Stimulated activated naive CD4-positive, alpha-beta T cell (primary cell): ENCODE measurements around the gene PRDX3.
A peak's percentile ranks its signal among the peaks of the same experiment; 100 is the strongest.

Experiments
- DNase-seq, 6 experiments: peaks; one replicate each; lab custom pipeline; 2025; lab: John Stamatoyannopoulos, UW

PRDX3 gene

DNA sequence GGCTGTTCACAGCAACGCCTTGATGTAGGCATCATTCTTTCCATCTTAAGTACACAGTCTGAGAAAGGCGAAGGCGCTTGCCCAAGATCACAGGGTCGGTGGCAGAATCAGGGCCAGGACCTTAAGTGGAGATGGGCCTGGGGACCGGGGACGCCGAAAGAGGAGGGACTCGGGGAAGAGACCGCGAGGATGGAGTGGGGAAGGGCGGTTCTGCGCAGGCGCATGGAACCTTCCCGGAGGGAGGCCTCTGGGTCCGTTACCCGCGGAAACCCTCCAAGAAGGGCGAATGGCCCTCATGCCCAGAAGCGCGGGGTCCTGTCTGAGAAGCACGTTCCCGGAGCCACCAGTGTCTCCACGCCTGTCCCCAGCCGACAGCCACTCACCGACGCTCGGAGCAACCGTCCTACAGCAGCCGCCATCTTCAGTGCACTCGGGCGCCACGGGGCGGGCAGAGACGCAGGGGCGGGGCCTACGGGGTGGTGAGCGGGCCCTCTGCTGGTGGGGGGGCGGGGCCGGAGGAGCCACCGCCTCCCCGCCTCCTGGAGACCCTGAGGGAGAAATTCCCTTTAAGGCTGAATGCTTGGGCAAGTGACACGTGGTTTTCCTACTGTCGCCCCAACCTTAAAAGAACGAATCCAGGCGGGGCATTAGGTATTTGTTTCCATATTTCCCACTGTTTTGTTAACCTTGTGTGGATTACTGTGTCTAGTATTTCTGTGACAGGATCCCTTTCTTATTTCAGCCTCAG, at the start of gene PRDX3:
Gene PRDX3, minus strand, starts transcription at position 441 of the 748 bp plus-strand sequence. Its CDS starts 22 bp downstream, at position 419.
- peak; percentile 75 to 89 (median 88) for DNase-seq

GRCh38 chr10:119227825-119228224, 49.2 kb upstream of the PRDX3 start:
- DNase-seq, result no peak

DNA sequence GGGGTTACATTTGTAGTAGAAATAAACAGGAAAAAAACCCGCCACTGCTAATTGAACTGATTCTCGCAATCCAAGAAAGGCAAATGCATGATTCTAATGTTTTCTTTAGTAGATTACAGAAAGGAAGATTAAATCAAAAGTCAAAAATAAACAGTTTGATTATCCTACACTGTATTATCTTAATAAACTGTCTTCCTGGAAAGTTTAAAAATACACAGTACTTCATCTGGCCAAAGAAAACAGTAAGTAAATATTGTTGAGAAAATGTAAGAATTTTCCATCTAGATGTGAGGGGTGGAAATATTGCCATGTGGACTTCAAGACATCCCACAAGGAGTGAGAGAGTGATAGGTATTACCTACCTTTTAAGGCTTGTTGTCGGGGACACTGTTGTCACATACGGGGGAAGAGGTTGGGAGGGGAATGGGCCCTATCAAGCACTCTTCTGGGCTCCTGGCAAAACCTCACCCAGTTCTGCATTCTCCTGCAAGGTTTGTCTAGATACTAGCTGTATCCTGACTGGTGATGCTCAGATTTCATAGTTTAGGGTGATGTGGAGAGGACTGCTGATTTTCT, 46.6 kb upstream of the PRDX3 start:
- DNase-seq, result no peak

DNA sequence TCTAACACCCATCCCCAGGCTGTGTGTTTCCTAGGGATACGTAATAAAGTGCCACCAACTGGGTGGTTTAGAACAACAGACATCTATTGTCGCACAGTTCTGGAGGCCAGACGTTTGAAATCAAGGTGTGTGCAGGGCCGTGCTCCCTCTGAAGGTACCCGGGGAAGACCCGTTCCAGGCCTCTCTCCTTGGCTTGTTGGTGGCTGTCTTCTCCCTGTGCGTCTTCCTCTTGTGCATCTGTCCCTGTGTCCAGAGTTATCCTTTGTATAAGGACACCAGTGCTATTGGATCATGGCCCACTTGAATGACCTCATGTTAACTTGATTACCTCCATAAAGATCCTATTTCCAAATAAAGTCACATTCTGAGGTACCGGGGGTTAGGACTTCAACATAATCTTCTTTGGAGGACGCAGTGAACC, 44.4 kb upstream of the PRDX3 start:
- DNase-seq, result no peak

DNA sequence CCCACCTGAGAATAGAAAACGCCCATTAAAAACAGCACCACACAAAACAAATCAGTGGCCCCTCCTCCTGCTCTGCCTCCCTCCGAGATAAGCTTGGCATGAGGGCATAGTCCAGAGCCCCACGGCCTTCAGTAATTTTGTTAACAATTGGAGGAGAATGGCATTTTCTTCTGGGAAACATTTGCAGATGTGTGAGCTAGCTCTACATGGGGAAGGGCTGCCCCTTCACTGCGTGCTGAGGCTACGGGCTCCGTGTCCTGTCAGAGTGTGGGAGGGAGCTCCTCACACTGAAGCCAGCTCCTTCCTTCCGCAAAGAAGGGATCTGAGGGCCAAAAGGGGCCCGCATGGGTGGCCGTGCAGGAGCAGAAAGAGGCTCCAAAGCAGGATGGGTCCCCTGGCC, 43.9 kb upstream of the PRDX3 start:
- no peak for DNase-seq

DNA sequence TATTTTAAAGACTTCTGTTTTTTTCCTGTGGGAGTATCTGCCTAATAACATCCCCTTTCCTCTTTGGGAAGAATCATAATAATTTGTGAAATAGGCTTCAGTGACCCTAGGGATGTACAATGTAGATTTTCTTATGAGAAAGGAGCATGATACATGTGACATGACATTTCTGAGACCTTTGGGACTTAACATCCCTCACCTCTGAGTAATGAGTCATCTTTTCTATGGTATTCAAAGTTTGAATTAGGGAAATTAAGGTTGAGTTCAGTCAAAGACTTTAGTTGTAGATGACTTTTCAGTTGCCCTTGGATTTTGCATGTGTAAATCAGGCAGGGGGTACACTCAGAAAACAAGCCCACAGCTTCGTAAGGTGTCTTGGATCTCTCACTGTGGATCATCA, 43.1 kb upstream of the PRDX3 start:
- DNase-seq, result no peak

- DNase-seq, result no peak
Observed at GRCh38 chr10:119221201-119221600, 42.6 kb upstream of the PRDX3 start.

DNA sequence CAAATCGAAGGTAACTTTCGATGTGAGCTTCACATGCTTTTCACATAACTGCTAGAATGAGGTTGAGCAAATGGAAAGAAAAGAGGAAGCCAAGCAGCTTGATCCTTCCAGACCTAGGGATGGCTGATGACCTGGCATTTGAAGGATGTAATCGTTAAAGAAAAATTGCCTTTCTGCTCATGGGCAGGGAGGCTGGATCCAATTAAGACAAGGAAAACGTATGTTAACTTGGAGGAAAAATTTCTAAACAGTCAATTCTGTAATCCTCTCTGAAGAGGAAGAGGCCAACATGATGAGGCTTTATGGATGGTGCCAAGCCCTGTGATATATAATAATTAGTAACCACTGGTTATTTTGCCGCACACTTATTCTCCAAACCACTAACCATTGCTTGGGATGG, 41.3 kb upstream of the PRDX3 start:
- no peak for DNase-seq

DNA sequence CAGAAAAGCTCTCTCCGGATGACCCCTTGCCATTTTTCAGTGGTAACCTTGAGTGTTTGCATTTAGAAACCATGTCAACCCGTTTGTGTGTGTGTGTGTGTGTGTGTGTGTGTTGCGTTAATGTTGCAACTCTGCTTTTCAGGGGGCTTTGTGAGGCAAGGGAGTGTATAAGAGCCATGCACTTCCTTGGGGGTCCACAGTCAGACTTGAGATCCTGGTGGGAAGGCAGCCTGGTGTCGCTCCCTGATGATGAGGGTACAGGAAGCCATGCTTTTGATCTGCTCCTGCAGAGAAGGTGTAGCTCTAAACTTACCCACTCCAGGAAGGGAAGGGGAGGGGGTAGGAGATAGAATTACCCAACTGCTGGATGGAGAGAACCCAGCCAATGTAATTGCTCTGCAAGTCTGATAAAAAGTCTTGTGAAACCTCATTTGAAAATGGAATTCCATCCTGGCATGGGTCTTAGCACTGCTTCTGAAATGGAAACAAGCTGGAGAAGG, 39.4 kb upstream of the PRDX3 start:
- peak in 2 of 6 experiments; percentile 15 to 31 for DNase-seq

DNA sequence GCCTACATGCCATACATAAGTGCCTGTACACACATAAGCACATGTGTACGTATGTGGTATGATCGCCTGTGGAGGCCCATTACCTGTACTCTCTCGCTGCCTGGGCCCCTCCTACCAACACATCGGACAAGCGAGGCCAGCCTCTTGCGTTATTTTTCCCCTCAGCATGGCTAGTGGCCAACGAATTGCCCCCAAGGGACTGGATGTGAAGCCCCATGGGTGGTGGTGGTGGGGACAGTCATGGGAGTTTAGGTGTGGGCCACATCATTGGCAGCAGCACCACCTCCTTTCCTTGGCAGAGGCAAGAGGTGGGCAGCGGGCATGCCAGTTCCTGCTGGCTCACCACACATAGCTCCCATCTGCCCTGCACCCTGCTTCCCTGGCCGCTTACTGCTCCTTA, 38.8 kb upstream of the PRDX3 start:
- no peak for DNase-seq

DNA sequence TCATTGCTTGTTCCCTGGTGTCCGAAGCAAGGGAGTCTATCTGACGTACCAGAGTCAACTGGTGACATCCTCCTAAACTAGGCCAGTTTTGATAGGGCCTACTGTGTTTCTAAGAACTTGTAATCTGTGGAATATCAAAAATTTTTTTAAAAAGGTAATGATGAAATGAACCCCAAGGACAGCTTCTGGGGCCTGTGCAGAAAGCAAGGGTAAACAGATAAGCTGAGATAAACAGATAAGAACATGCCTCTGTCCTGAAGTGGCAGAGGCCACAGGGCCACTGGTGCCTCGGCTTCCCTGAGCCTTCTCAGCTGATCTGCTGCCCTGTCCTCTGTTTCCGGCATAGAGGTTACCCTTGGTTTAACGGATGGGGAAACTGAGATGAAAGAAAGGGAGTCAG, 37.5 kb upstream of the PRDX3 start:
- DNase-seq, result no peak

- DNase-seq, result no peak
Observed at GRCh38 chr10:119215371-119215770, 36.8 kb upstream of the PRDX3 start.

- DNase-seq, result peak in 3 of 6 experiments; percentile 60 to 71 (median 68)
Observed at GRCh38 chr10:119211625-119212441, 33.2 kb upstream of the PRDX3 start.

DNA sequence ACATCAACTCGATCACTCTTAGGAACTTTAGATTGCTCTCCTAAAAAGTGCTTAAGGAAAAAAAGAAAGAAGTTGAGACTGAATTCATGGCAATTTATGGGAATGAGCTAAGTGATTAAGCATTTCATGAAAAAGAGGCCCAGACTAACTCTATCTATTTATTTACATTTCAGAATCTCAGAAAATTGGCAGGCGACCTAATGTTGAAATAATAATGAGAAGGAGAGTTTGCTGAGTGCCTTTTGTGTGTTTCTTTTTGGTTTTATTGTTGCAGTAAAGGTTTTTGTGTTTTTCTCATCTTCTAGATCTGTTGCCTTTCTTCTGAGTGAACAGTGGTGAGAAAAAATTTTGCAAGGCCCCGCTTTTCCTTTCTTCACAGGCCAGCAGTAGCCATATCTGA, 32.6 kb upstream of the PRDX3 start:
- no peak for DNase-seq

DNA sequence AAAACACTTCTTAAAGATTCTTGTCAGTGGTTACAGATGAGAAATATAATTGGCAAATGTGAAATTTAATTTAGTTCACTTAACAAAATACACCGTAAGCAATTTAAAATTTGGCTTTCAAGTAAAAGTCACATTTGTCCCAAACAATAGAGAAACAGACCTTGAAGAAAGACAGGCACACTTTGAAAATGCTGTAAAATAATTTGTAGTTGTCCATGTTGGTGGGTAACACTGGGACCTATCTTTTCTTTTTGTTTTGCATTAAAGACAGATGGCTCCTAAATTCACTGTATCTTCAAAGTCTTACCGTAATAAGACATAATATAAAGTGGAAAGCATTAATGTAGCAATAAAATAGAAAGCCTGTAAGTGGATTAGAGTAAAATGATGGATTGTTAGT, 32.0 kb upstream of the PRDX3 start:
- no peak for DNase-seq

- no peak for DNase-seq
Observed at GRCh38 chr10:119209736-119210355, 31.2 kb upstream of the PRDX3 start.

- peak; percentile 36 to 61 (median 42) for DNase-seq
Observed at GRCh38 chr10:119209035-119209735, 30.6 kb upstream of the PRDX3 start.

DNA sequence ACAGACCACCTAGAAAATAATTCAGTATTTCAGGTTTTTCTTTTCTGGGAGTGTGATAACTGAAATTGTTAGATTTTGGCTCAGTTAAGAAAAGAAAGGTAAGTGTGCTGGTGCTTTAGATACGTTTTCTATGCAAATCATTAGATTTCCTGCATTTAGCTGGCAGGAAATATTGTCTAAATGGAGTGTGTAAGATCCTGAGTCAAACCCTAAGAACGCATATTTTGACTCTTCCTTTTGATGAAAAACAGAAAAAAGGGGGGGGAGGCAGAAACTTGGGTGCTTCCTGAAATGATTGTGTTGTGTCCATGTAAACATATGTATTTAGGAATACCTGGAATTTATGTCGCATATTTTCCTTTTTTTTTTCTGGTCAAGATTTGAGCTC, 29.9 kb upstream of the PRDX3 start:
- DNase-seq, result peak in 2 of 6 experiments; percentile 22 to 48

DNA sequence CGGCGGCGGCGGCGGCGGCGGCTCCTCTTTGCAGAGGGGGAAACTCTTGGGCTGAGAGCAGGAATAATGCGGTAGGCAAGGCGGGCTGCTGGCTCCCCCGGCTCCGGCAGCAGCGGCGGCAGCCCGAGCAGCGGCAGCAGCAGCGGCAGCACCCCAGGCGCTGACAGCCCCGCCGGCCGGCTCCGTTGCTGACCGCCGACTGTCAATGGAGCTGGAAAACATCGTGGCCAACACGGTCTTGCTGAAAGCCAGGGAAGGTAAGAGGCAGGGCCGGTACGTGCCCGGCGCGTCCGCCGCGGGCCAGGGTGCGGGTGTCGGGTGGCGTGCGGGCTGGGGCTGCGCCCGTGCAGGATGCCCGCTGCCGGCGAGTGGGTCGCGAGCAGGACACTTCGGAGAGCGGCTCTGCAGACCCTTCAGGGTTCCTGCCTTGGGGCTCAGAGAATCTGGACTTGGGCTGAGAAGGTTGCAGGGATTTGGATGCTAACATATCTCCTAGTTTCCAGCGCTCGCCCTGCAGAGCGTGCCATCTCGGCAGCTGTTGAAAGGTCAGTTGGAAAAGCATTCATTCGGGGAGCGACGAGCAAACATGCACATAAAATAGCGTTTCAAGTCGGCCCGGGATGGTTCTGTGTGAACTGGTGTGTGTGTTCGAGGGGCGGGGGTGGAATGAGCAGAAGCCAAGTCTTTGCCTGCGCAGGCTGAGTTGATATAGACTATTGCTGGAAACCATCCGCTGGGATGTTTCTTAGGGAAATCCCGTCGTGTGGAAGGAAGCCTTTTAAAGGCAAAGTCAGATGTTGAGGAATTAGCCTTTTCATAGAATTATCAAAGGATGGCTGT, 29.3 kb upstream of the PRDX3 start:
- peak; percentile 22 to 71 (median 45) for DNase-seq

DNA sequence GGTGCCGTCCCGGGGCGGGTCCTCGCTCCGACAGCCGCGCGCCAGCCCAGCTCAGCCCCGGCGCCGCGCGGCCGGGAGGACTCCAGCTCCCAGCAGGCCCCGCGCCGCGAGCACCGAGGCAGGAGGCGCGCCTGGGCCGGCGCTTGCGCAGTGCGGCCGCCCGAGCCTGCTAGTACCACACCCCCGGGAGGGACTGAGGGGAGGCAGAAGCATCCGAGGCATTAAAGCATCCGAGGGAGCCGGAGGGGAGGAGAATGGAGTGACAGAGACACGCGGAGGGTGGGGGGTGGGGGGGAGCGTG, 28.7 kb upstream of the PRDX3 start, which contains the start of gene GRK5:
Gene GRK5, plus strand, starts transcription at position 206 of the 301 bp plus-strand sequence. CDS start 347 bp downstream, outside the sequence.
- peak; percentile 88 to 97 (median 96) for DNase-seq
